K562 (cell line): ENCODE data around the gene SOX2. TPM values are rescaled to one million over a fixed set of nuclear protein-coding genes. Genes with fewer than 3 reads are reported as not detected.

ENCODE experiments used
- ATAC-seq: fragments of 200-7000 bp; cut with Tn5 transposase; 3 replicates; pipeline ENCODE4 v1.9.1; 2020; ENCODE audit warnings: moderate library complexity
- BruUV-seq: library from RNA; stranded (reverse); fragments of 400-500 nt; replicated peaks from 2 replicates; lab custom pipeline; 2021; lab: Mats Ljungman, UMichigan
- CTCF ChIA-PET: fragments of 300-600 bp; formaldehyde crosslinking; extraction: SDS; loops from one replicate; lab custom pipeline; 2021; ENCODE audit warnings: low intra/inter-chr PET ratio; lab: Yijun Ruan, JAX
- POLR2A ChIA-PET: fragments of 300-600, 350-650 bp; sonication (Branson Sonifier 250); formaldehyde crosslinking; extraction: SDS; loops from one replicate; lab custom pipeline; 2021; ENCODE audit warnings: antibody characterized with exemption, inconsistent platforms; lab: Yijun Ruan, JAX
- DNase-seq, 4 experiments: peaks; one replicate each; pipeline versions ENCODE4 v3.0.0 to v3.0.0-alpha.2; 2011 to 2018; ENCODE audit warnings: low spot score in 3 of 4, mixed read lengths in 3 of 4; ENCODE audit errors: extremely low read depth in 1 of 4
- FAIRE-seq: peaks from 2 replicates; lab custom pipeline; 2011; peaks lifted over from hg19 to GRCh38; lab: Jason Lieb, UNC
- H2AFZ ChIP-seq: 2 replicates; pipeline ENCODE4 v1.6.0; 2011; ENCODE audit warnings: low read depth, low read length, control low read depth, inconsistent platforms
- H3K27ac ChIP-seq: fragments of 200-600 bp; 3 replicates; pipeline ENCODE4 v1.8.0; 2011; ENCODE audit warnings: low read depth, mild to moderate bottlenecking, control low read depth, inconsistent platforms, low read length, moderate library complexity, mixed read lengths; ENCODE audit errors: extremely low read depth
- H3K27me3 ChIP-seq, 2 experiments: fragments of 300-600 bp in 1 of 2; 2 replicates in 1 of 2; 3 replicates in 1 of 2; pipeline versions ENCODE4 v1.6.0 to v1.8.0; 2011; ENCODE audit warnings: inconsistent platforms in 2 of 2, low read length in 2 of 2, mild to moderate bottlenecking in 1 of 2, mixed read lengths in 1 of 2, moderate library complexity in 1 of 2; ENCODE audit not compliant: control insufficient read depth in 2 of 2, insufficient read depth in 2 of 2
- H3K36me3 ChIP-seq: fragments of 300-600 bp; 3 replicates; pipeline ENCODE4 v1.8.0; 2011; ENCODE audit warnings: mild to moderate bottlenecking, low read length, inconsistent platforms; ENCODE audit not compliant: control insufficient read depth, insufficient read depth
- H3K4me1 ChIP-seq, 2 experiments: fragments of 200-600 bp in 1 of 2; replicated peaks in 1 of 2; 2 replicates in 1 of 2; 3 replicates in 1 of 2; pipeline versions ENCODE4 v1.5.1 to v1.8.0; 2011; ENCODE audit warnings: inconsistent platforms in 2 of 2, low read length in 2 of 2, mild to moderate bottlenecking in 1 of 2, mixed read lengths in 1 of 2, moderate library complexity in 1 of 2; ENCODE audit not compliant: control insufficient read depth in 2 of 2, insufficient read depth in 2 of 2
- H3K4me2 ChIP-seq: 2 replicates; pipeline ENCODE4 v1.6.1; 2011; ENCODE audit warnings: low read length, control low read depth, inconsistent platforms, mixed read lengths; ENCODE audit not compliant: insufficient read depth
- H3K4me3 ChIP-seq: fragments of 200-600 bp; sonication (generic), shearing (Covaris generic); 2 replicates; pipeline ENCODE4 v1.5.1; 2016; ENCODE audit warnings: control low read depth, inconsistent platforms
- H3K79me2 ChIP-seq: fragments of 200-600 bp; 3 replicates; pipeline ENCODE4 v1.8.0; 2011; ENCODE audit warnings: low read length, inconsistent platforms; ENCODE audit not compliant: control insufficient read depth, insufficient read depth
- H3K9ac ChIP-seq, 2 experiments: 2 replicates each; pipeline versions ENCODE4 v1.6.0 to v1.6.1; 2011; ENCODE audit warnings: low read depth in 2 of 2, low read length in 2 of 2, control low read depth in 1 of 2, inconsistent platforms in 1 of 2, mild to moderate bottlenecking in 1 of 2, mixed read lengths in 1 of 2; ENCODE audit not compliant: insufficient read depth in 1 of 2
- H3K9me1 ChIP-seq: one replicate; pipeline ENCODE4 v1.6.0; 2011; ENCODE audit warnings: inconsistent platforms, mild to moderate bottlenecking, low read length, moderate library complexity; ENCODE audit not compliant: control insufficient read depth, insufficient read depth
- H3K9me3 ChIP-seq: replicated peaks from 2 replicates; pipeline ENCODE4 v1.5.1; 2011; ENCODE audit warnings: low read depth, low read length, inconsistent platforms; ENCODE audit not compliant: control insufficient read depth, insufficient read depth
- H4K20me1 ChIP-seq: replicated peaks from 2 replicates; pipeline ENCODE4 v1.6.1; 2011; ENCODE audit warnings: low read length, inconsistent platforms, mixed read lengths; ENCODE audit not compliant: control insufficient read depth, insufficient read depth
- BMI1 ChIP-seq: fragments of 150-350 bp; IDR thresholded peaks from 2 replicates; pipeline ENCODE4 v1.6.1; 2014; ENCODE audit warnings: low read length
- CEBPB ChIP-seq: fragments of 450-650 bp; IDR thresholded peaks from 2 replicates; pipeline ENCODE4 v1.6.1; 2016; ENCODE audit warnings: missing genetic modification characterization, missing compliant biosample characterization
- CEBPG ChIP-seq, 3 experiments: fragments of 200-800 bp in 1 of 3; sonication (Bioruptor generic) in 1 of 3; sonication (generic) in 1 of 3; formaldehyde crosslinking in 1 of 3; IDR thresholded peaks in 2 of 3; conservative IDR thresholded peaks in 1 of 3; 2 replicates each; pipeline versions ENCODE4 v1.6.1 to v1.8.0; 2016 to 2022; ENCODE audit warnings: missing compliant biosample characterization in 2 of 3, missing genetic modification characterization in 2 of 3, mild to moderate bottlenecking in 1 of 3, missing genetic modification reagents in 1 of 3
- ZNF133 ChIP-seq: fragments of 250-450 bp; sonication (Bioruptor Pico); IDR thresholded peaks from 2 replicates; pipeline ENCODE4 v1.4.0; 2020; ENCODE audit warnings: mild to moderate bottlenecking
- WGBS: fragments of 100-300 bp; shearing (Covaris generic); methylation state at CpG from one replicate; pipeline ENCODE4 v1.1.6; 2016; ENCODE audit warnings: low coverage, mixed read lengths; ENCODE audit not compliant: insufficient coverage; ENCODE audit errors: missing lambda C conversion rate; 5-methylcytosine and 5-hydroxymethylcytosine counted together
- in situ Hi-C: fragments of 300-500 bp; cut with MboI; formaldehyde crosslinking; loops from 4 replicates; pipeline ENCODE4 v1.15.0; 2018; ENCODE audit warnings: inconsistent platforms, mixed read lengths
- intact Hi-C: fragments of 100-400 bp; cut with micrococcal nuclease; formaldehyde crosslinking; loops from 2 replicates; pipeline ENCODE4 v1.14.2; 2022
- polyA plus RNA-seq, 8 experiments: library from polyadenylated mRNA; depleted of rRNA in 4 of 8; stranded (reverse) in 5 of 8; unstranded in 3 of 8; fragments of >200 nt; fragmentation: Nextera tagmentation in 2 of 8; fragmentation: Illumina TruSeq in 1 of 8; extraction: Ambion mirVana in 2 of 8; extraction: Trizol in 1 of 8; gene quantifications; 2 replicates each; pipeline versions ENCODE4 v1.2.1 to v1.2.3, GENCODE V29; 2011 to 2014; ENCODE audit warnings: inconsistent platforms in 1 of 8, missing spikeins in 1 of 8
- total RNA-seq, 7 experiments: library from RNA; depleted of rRNA in 6 of 7; stranded (reverse); fragments of >200 nt in 6 of 7; fragmentation: Illumina TruSeq in 2 of 7; extraction: Trizol in 2 of 7; gene quantifications; 2 replicates each; pipeline versions ENCODE4 v1.2.1 to v1.2.3, GENCODE V29; 2011 to 2021; ENCODE audit warnings: low replicate concordance in 1 of 7
- TF ChIP-seq, protein P1 (sequence below): fragments of 450-650 bp; formaldehyde crosslinking; IDR thresholded peaks from 2 replicates; pipeline ENCODE4 v1.4.0; 2020; ENCODE audit warnings: mild to moderate bottlenecking, moderate library complexity
- TF ChIP-seq, protein P2 (sequence below): fragments of 250-450 bp; sonication (Bioruptor Pico); IDR thresholded peaks from 2 replicates; pipeline ENCODE4 v1.5.0; 2021

Gene SOX2
- total and polyA plus RNA-seq, 9 of the 15 experiments (the other 6 are each of a cell fraction or from before 2014, with no cell fraction given), result 0.07 TPM; not detected in 8

DNA sequence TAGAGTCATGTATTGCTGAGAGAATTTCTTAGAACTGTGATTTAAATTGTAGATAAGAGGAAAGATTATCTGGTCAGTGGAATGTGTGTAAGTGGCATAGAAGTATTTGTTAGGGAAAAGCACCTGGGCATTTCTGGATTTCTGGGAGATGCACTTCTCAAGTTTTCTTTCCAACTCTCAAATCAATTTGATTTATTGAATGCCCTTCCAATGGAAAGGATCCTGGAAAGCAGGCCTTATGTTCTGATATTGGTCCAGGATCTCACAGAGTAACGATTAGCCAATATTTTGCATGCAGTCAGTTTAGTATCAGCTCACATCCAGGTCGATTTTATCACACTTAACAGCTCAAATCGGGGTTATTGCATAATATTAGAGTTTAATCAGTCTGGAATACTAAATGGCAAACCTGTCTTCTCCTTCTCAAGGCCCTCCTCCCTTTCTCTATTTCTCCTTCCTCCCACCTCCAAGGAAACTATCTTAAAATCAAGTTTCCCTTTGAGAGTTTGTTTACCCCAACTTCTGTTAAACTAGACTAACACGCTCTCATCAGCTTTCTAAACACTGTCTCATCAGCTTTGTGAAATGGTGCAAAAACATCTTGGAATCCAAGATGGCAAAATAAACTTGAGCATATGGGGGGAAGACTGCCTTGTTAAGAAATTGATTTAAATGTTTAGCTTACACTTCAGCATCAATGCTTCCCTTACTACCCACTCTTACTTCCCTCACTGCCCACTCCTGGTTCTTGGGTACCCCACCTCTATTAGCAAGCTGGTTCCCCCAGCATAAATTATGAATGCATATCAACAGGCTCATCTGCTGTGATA, 9.5 kb downstream of the SOX2 start:
- in situ Hi-C loops (no loop called here), intact Hi-C loops (no loop called here)
- Histone ChIP-seq H3K27ac (no peak overlapping the region), H3K4me1 (peaks cover 0 to 10% of the 10 kb centered on the region in 2 experiments; a peak in 4 of 5 replicates), H3K4me3 (no peak overlapping the region), H3K4me2 (no peak overlapping the region), H3K9me3 (no peaks in the 10 kb centered on the region), H3K36me3 (no peaks in the 10 kb centered on the region), H3K79me2 (no peaks in the 10 kb centered on the region), H4K20me1 (no peaks in the 10 kb centered on the region), H3K27me3 (peaks cover 23 to 47% of the 10 kb centered on the region in 2 experiments), H3K9me1 (no peaks in the 10 kb centered on the region), H3K9ac (no peak overlapping the region), H2AFZ (no peak overlapping the region)
- no peak for ATAC-seq
- DNase-seq, result no peak
- no peak for TF ChIP-seq ZNF133 (CRISPR knock-in tag)
- 0 out of 2 replicates have a peak, but pooled peaks have one; percentile 15 for TF ChIP-seq CEBPB (tag)
- no peak for TF ChIP-seq CEBPG (CRISPR knock-in tag; IDR thresholded peaks at IDR 0.05)
- TF ChIP-seq CEBPG (tag; conservative IDR thresholded peaks at IDR 0.05 in 1 of 2, IDR thresholded peaks at IDR 0.05 in 1 of 2), result peak in 1 of 2 experiments; percentile 30; a peak in 1 of 4 replicates
- ChIA-PET POLR2A (no interaction called here), CTCF (no interaction called here)
- WGBS, result 1% methylated on average over 4 of the region's 4 CpGs
- BruUV-seq, result no TSS peak
- no peak for FAIRE-seq

DNA sequence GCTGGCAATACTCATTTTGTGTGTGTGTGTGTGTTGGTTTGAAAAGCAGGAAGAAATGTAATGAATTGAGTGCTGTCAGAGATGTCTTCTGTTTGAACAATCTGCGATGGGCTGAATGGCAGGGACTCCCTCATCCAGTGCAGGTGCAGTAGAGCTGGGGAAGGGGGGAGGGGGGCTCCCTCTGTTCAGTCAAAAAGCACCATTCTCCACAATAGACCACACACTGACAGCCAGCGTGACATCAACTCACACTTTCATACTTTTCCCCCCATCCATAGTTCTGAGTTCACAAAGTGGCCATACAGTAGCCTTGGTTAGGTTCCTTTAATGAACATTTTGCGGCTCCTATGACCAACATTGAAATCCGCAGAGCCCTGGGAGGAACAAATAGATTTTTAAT, 10.4 kb downstream of the SOX2 start:
- TF ChIP-seq BMI1, result no peak
- TF ChIP-seq, protein P1, sequence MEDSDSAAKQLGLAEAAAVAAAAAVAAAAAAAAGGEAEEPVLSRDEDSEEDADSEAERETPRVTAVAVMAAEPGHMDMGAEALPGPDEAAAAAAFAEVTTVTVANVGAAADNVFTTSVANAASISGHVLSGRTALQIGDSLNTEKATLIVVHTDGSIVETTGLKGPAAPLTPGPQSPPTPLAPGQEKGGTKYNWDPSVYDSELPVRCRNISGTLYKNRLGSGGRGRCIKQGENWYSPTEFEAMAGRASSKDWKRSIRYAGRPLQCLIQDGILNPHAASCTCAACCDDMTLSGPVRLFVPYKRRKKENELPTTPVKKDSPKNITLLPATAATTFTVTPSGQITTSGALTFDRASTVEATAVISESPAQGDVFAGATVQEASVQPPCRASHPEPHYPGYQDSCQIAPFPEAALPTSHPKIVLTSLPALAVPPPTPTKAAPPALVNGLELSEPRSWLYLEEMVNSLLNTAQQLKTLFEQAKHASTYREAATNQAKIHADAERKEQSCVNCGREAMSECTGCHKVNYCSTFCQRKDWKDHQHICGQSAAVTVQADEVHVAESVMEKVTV (CRISPR knock-in tag), result no peak
- TF ChIP-seq, protein P2, sequence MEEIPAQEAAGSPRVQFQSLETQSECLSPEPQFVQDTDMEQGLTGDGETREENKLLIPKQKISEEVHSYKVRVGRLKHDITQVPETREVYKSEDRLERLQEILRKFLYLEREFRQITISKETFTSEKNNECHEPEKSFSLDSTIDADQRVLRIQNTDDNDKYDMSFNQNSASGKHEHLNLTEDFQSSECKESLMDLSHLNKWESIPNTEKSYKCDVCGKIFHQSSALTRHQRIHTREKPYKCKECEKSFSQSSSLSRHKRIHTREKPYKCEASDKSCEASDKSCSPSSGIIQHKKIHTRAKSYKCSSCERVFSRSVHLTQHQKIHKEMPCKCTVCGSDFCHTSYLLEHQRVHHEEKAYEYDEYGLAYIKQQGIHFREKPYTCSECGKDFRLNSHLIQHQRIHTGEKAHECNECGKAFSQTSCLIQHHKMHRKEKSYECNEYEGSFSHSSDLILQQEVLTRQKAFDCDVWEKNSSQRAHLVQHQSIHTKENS (CRISPR knock-in tag), result no peak
- TF ChIP-seq, all 486 proteins: peak for 0
- H3K79me2 ChIP-seq, result no peaks in the 10 kb centered on the region
- no peaks in the 10 kb centered on the region for H3K36me3 ChIP-seq
- H4K20me1 ChIP-seq, result no peaks in the 10 kb centered on the region
- POLR2A ChIA-PET, result no interaction called here
- no peak overlapping the region for H3K9ac ChIP-seq
- 2% methylated on average over 4 of the region's 4 CpGs for WGBS
- no peak overlapping the region for H3K4me2 ChIP-seq
- peaks cover 24 to 55% of the 10 kb centered on the region in 2 experiments for H3K27me3 ChIP-seq
- H3K9me1 ChIP-seq, result no peaks in the 10 kb centered on the region
- CTCF ChIA-PET, result no interaction called here
- BruUV-seq, result no TSS peak
- no peak for ATAC-seq
- no peak for FAIRE-seq
- peaks cover 0 to 14% of the 10 kb centered on the region in 2 experiments; a peak in 4 of 5 replicates for H3K4me1 ChIP-seq
- no peak overlapping the region for H2AFZ ChIP-seq
- no peaks in the 10 kb centered on the region for H3K9me3 ChIP-seq
- in situ Hi-C loops (no loop called here), intact Hi-C loops (no loop called here)
- H3K4me3 ChIP-seq, result no peak overlapping the region
- no peak for DNase-seq
- no peak overlapping the region for H3K27ac ChIP-seq
